Head of caudate nucleus (tissue), 42 donors: ENCODE data around the gene SEPTIN14.
"Not testable (repeated sequence)": the region's sequence is repeated elsewhere in the genome, so short reads cannot be mapped to it uniquely, and the experiment has no call there.

Source experiments
- DNase-seq, 42 donors: peaks; one replicate each; pipeline versions ENCODE4 v3.0.0 to v3.0.0-alpha.2; 2020 to 2021; ENCODE audit warnings: mixed read lengths in 7 of 42
- intact Hi-C: fragments of 100-400 bp; cut with DNase I; formaldehyde crosslinking; loops from one replicate; pipeline ENCODE4 v1.15.0; 2022

SEPTIN14 gene

GRCh38 chr7:55787796-55788195 is 74.8 kb downstream of the SEPTIN14 start:
- intact Hi-C loops = no loop called here
- peak in 1 of 42 donors; percentile 31 for DNase-seq

GRCh38 chr7:55786901-55787300 is 75.7 kb downstream of the SEPTIN14 start:
- no peak for DNase-seq
- intact Hi-C loops = no loop called here

DNA sequence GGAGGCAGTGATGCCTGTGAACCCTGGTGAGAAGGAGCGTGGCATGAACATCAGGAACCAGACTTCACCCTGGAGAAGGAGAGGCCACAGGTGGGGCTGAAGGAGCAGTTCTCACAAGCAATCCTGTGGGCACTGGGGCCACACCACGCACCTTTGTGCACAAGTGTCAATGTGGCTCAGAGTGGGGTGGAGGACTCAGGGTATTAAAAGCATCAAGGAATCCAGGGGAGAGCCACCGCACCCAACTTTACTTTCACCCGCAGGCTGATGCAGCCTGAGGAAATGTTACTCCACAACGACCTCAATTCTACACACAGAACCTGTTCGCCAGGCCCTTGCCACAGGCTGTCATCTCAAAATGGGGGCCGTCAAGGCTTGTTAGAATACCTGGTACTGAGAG is 77.1 kb downstream of the SEPTIN14 start:
- intact Hi-C loops = not testable (repeated sequence)
- peak in 1 of 42 donors; percentile 40 for DNase-seq

GRCh38 chr7:55784151-55784550 is 78.4 kb downstream of the SEPTIN14 start:
- DNase-seq = no peak
- intact Hi-C loops = no loop called here

DNA sequence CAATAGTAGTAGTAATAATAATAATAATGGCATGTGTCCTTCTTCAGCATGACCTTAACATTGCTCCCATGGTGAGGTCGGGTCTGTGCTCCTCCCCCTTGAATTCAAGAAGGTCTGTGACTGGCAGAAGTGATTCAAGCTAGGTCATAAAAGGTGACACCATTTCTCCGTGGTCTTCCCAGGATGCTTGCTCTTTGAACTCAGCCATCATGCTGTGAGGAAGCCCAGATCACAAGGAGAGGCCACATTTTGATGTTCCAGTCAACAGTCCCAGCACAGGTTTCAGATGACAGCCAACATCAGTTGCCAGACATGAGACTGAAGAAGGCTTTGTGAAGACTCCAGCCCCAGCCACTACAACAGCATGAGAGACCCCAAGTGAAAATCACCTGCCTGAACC is 83.9 kb downstream of the SEPTIN14 start:
- DNase-seq = no peak

GRCh38 chr7:55776196-55776595 is 86.4 kb downstream of the SEPTIN14 start:
- DNase-seq = no peak
- intact Hi-C loops = no loop called here

More for the DNA sequence above, 83.9 kb downstream of the SEPTIN14 start:
- intact Hi-C loops = no loop called here

- no peak for DNase-seq
- intact Hi-C loops = no loop called here
Observed at GRCh38 chr7:55775051-55775420, 87.5 kb downstream of the SEPTIN14 start.

DNA sequence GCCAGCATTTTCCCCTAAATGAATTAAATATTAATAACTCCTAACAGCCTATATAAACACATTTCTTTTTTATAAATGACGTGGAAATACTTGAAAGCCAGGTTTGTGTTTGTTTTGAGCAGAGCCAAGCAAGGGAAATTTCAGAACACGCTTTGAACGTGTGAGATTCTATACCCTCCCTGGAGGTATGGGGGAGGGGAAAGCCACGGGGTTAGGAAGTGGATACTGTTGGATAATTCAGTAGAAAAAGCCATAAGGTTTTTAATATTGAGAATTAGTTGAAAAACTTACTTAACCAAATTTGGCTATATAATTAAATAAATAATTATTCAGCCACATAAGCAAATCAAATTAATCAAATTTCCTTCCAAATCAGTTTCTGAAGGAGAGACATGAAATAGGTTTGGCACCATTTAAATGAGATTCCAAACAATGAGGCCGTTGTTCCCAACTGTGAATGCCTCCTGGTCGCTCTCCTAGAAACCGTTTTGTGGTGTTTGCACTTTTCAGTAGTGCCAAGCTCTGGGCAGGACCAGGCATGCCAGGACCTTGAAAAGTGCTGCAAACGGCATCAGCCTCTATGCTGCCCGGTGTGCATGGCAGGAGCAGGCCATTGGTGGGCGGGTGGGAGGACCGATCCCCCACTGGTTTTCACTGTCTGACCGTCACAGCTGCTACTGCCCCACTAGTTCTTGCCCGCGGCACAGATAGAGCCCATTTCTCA is 88.1 kb downstream of the SEPTIN14 start:
- peak in 41 of 42 donors; percentile 3 to 65 (median 33) for DNase-seq
- intact Hi-C loops = no loop called here

GRCh38 chr7:55770778-55771177 is 91.8 kb downstream of the SEPTIN14 start:
- intact Hi-C loops = no loop called here
- peak in 1 of 42 donors; percentile 3 for DNase-seq

DNA sequence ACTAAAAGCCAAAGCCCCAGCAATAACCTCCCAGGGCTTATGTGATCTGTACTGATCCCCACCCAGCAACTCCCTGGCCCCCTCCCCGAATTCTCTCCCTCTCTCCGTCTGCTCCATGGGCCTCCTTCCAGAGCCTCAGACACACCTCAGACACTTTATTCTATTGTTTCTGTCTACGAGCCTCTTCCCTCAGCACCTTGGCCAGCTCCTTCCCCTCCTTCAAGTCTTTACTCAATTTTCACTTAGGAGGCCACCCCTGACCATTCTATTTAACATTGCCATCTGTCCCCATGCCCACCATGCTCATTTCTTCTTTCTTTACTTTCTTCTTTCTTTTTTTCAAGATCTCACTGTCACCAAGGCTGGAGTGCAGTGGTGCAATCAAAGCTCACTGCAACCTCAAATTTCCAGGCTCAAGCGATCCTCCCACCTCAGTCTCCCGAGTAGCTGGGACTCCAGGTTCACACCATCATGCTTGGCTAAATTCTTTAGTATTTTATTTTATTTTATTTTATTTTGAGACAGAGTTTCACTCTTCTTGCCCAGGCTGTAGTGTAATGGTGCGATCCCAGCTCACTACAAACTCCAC is 109.2 kb downstream of the SEPTIN14 start:
- DNase-seq, intact Hi-C loops: not testable (repeated sequence)

- DNase-seq, intact Hi-C loops: not testable (repeated sequence)
Observed at GRCh38 chr7:55744706-55745105, 117.8 kb downstream of the SEPTIN14 start.
